ENCODE measurements around the gene PADI1. TPM values are rescaled to one million over a fixed set of nuclear protein-coding genes. Genes with fewer than 3 reads are reported as not detected.

PADI1 gene
- total RNA-seq, 2 donors from 2014 or later, result 1.2 TPM; not detected in 1

DNA sequence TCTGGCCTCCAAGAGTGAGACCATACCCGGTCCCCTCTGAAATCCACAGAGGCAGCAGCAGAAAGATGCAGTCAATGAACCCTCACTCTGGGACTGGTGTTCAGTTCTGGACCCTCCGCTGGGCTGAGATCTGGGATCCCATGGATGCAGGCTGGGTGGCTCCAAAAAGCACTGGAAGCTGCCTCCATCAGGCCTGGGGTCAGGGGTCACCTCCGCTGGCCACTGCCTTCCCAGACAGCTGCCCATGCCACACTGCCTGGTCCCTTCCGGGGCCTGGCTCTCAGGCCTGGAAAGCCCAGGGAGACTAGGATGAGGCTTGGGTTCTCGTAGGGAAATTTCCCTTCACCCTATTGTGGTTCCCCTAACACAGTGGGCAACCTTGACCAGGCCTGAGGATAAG, 81.7 kb downstream of the PADI1 start:
- TF ChIP-seq, protein P1, sequence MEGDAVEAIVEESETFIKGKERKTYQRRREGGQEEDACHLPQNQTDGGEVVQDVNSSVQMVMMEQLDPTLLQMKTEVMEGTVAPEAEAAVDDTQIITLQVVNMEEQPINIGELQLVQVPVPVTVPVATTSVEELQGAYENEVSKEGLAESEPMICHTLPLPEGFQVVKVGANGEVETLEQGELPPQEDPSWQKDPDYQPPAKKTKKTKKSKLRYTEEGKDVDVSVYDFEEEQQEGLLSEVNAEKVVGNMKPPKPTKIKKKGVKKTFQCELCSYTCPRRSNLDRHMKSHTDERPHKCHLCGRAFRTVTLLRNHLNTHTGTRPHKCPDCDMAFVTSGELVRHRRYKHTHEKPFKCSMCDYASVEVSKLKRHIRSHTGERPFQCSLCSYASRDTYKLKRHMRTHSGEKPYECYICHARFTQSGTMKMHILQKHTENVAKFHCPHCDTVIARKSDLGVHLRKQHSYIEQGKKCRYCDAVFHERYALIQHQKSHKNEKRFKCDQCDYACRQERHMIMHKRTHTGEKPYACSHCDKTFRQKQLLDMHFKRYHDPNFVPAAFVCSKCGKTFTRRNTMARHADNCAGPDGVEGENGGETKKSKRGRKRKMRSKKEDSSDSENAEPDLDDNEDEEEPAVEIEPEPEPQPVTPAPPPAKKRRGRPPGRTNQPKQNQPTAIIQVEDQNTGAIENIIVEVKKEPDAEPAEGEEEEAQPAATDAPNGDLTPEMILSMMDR (IDR thresholded peaks at IDR 0.05), result no peak
- Histone ChIP-seq H3K36me3 (no peaks in the 10 kb centered on the region), H3K27ac (no peak overlapping the region), H3K4me3 (no peak overlapping the region), H3K27me3 (replicated peaks; ENCODE audit: insufficient read depth) (no peaks in the 10 kb centered on the region), H3K4me1 (ENCODE audit: control insufficient read depth in 1 of 2, low read depth in 2 of 2) (no peaks in the 10 kb centered on the region), H3K9me3 (no peaks in the 10 kb centered on the region)
- DNase-seq (ENCODE audit: low spot score), result no peak
- no peak for ATAC-seq (ENCODE audit: insufficient number of reproducible peaks, low FRiP score, low read depth)

DNA sequence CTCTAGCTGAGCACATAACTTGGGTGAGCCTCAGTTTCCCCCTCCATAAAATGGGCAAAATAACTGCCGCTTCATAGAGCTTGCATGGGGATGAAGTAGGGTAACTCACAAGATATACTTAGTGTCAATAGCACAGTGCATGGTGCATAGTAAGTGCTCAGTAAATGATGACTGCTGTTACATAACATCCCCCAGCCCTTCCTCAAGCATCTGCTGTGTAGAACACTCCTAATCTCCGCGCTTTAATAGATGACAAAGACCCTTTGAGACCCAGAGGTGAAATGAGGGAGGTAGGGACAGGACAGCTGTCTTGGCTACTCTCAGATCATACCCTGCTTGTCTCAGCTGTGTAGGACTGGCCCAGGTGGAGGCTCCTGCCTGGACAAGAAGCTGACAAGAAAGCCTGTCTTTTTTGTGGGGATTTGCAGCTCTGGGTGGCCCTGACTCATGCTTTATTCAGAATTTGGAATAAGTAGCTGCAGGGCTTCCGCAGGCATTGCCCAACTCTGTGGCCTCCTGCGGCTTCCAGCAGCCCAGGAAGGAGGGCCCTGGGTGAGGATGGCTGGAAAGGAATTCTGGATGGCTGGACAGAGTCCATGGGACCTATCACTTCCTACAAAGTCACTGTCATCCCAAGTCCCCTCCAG, 82.3 kb downstream of the PADI1 start:
- H3K27me3 ChIP-seq (replicated peaks; ENCODE audit: insufficient read depth), result no peaks in the 10 kb centered on the region
- DNase-seq (ENCODE audit: low spot score) (no peak), ATAC-seq (ENCODE audit: insufficient number of reproducible peaks, low FRiP score, low read depth) (no peak)
- no peak overlapping the region for H3K4me3 ChIP-seq
- no peaks in the 10 kb centered on the region for H3K4me1 ChIP-seq (ENCODE audit: control insufficient read depth in 1 of 2, low read depth in 2 of 2)
- H3K27ac ChIP-seq, result no peak overlapping the region
- no peaks in the 10 kb centered on the region for H3K9me3 ChIP-seq
- H3K36me3 ChIP-seq, result no peaks in the 10 kb centered on the region
- TF ChIP-seq, protein P1 (IDR thresholded peaks at IDR 0.05), result no peak

DNA sequence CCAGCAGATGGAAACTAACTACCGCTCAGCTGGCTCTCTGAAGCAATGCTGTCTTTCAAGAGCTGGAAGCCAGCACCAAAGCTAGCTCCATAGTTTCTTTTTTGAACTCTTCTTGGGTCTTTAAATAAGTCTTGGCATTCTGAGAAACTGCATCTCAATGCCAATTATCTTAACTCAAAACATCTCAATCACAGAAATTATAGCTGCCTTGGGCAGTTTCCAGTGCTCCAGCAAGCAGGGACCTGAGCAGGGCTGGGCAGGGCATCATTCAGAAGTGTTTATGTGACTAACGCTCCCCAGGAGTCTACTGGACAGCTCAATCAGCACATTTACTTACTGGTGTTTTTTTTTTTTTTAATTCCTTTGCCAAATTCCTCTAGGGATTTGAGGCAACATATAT, 84.8 kb downstream of the PADI1 start:
- Histone ChIP-seq H3K9me3 (no peaks in the 10 kb centered on the region), H3K27me3 (replicated peaks; ENCODE audit: insufficient read depth) (no peaks in the 10 kb centered on the region), H3K4me3 (no peak overlapping the region), H3K27ac (no peak overlapping the region), H3K36me3 (no peaks in the 10 kb centered on the region), H3K4me1 (ENCODE audit: control insufficient read depth in 1 of 2, low read depth in 2 of 2) (no peaks in the 10 kb centered on the region)
- TF ChIP-seq, protein P1 (IDR thresholded peaks at IDR 0.05), result no peak
- no peak for DNase-seq (ENCODE audit: low spot score)
- no peak for ATAC-seq (ENCODE audit: insufficient number of reproducible peaks, low FRiP score, low read depth)

DNA sequence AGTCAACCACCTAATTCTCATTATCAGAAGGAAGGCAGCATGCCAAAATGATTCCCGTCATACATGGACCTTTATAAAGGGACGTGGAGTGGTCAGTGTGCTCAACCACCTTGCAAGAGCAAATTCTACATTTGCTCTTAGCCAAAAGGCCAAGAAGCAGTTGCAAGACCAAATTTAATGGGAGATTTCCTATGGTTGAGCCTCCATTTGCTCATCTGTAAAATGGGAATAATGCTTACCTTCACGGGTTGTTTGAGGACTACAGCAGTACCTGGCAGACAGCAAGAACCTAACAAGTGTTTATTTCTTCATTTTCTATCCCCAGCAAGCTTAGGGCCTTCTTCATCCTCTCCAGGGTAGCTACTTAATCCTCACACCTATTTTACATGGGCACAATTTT, 85.6 kb downstream of the PADI1 start:
- Histone ChIP-seq H3K27me3 (replicated peaks; ENCODE audit: insufficient read depth) (no peaks in the 10 kb centered on the region), H3K9me3 (no peaks in the 10 kb centered on the region), H3K4me3 (no peak overlapping the region), H3K4me1 (ENCODE audit: control insufficient read depth in 1 of 2, low read depth in 2 of 2) (no peaks in the 10 kb centered on the region), H3K27ac (no peak overlapping the region), H3K36me3 (no peaks in the 10 kb centered on the region)
- TF ChIP-seq, protein P1 (IDR thresholded peaks at IDR 0.05), result no peak
- DNase-seq (ENCODE audit: low spot score) (no peak), ATAC-seq (ENCODE audit: insufficient number of reproducible peaks, low FRiP score, low read depth) (no peak)

DNA sequence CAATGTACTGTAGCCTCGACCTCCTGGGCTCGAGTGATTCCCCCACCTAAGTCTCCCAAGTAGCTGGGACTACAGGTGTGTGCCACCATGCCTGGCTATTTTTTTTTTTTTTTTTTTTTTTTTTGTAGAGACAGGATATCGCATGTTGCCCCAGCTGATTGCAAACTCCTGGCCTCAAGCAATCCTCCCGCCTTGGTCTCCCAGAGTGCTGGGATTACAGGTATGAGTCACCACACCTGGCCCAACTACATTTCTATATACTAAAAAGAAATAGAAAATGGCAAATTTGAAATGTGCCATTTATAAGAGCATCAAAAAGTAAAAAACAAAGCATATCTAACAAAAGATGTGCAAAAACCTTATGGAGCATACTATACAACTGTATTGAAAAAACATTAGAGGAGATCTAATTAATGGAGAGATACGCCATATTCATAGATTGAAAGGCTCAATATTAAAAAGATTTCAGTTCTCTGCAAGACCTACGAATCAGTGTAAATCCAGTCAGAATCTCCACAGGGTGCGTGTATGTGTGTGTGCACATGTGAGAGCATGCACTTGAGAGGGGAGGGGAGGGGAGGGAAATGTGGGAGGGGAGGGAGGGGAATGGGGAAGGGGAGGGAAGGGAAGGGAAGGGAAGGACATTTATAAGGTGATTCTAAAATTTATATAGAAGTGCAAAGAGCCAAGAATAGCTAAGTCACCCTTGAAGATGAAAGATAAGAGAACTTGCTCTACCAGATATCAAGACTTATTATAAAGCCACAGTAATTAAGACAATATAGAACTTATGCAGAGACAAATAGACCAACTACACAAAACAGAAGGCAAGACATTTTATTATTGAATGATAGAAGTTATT, 87.6 kb downstream of the PADI1 start:
- ATAC-seq (ENCODE audit: insufficient number of reproducible peaks, low FRiP score, low read depth) (no peak), DNase-seq (ENCODE audit: low spot score) (no peak)
- TF ChIP-seq, protein P1 (IDR thresholded peaks at IDR 0.05), result no peak
- H3K9me3 ChIP-seq, result no peaks in the 10 kb centered on the region
- H3K4me1 ChIP-seq (ENCODE audit: control insufficient read depth in 1 of 2, low read depth in 2 of 2), result no peaks in the 10 kb centered on the region
- no peak overlapping the region for H3K4me3 ChIP-seq
- H3K27ac ChIP-seq, result no peak overlapping the region
- H3K36me3 ChIP-seq, result no peaks in the 10 kb centered on the region
- H3K27me3 ChIP-seq (replicated peaks; ENCODE audit: insufficient read depth), result no peaks in the 10 kb centered on the region
